GM18951 (cell line): ENCODE measurements around the gene ZNF438.
"Not testable (repeated sequence)": the region's sequence is repeated elsewhere in the genome, so short reads cannot be mapped to it uniquely, and the experiment has no call there.

Experiments used
- POLR2A ChIP-seq: IDR thresholded peaks from 4 replicates; pipeline ENCODE4 v1.6.1; 2011; ENCODE audit warnings: mild to moderate bottlenecking; ENCODE audit not compliant: insufficient read length, insufficient read depth; ENCODE audit errors: extremely low read depth
- in situ Hi-C: fragments of 300-500 bp; cut with MboI; formaldehyde crosslinking; loops from one replicate; pipeline ENCODE4 v1.12.0; 2022; ENCODE audit warnings: low sequenced_read_pairs, mixed read lengths, inconsistent platforms; ENCODE audit not compliant: unreplicated experiment

ZNF438 gene

GRCh38 chr10:31035266-31035798 lies 3.7 kb upstream of the ZNF438 start:
- in situ Hi-C loops: no loop called here
- TF ChIP-seq POLR2A: no peak

- TF ChIP-seq POLR2A: no peak
- in situ Hi-C loops: no loop called here
Observed at GRCh38 chr10:31034098-31034909, 2.6 kb upstream of the ZNF438 start.

GRCh38 chr10:31033147-31033546 lies 1.5 kb upstream of the ZNF438 start:
- TF ChIP-seq POLR2A: no peak
- in situ Hi-C loops: no loop called here

- TF ChIP-seq POLR2A: no peak
- in situ Hi-C loops: no loop called here
Observed at GRCh38 chr10:31032258-31033132, 830 bp upstream of the ZNF438 start.

- no peak for TF ChIP-seq POLR2A
- in situ Hi-C loops: no loop called here
Observed at GRCh38 chr10:31031205-31031557, 484 bp downstream of the ZNF438 start.

- in situ Hi-C loops: no loop called here
Observed at GRCh38 chr10:31030800-31031199, 865 bp downstream of the ZNF438 start.

GRCh38 chr10:31030260-31030659 lies 1.4 kb downstream of the ZNF438 start:
- in situ Hi-C loops: no loop called here
- TF ChIP-seq POLR2A: no peak

More at GRCh38 chr10:31030800-31031199, 865 bp downstream of the ZNF438 start:
- no peak for TF ChIP-seq POLR2A

GRCh38 chr10:31028081-31028480 lies 3.6 kb downstream of the ZNF438 start:
- in situ Hi-C loops: no loop called here

GRCh38 chr10:31026279-31026678 lies 5.4 kb downstream of the ZNF438 start:
- in situ Hi-C loops: not testable (repeated sequence)

More at GRCh38 chr10:31028081-31028480, 3.6 kb downstream of the ZNF438 start:
- TF ChIP-seq POLR2A: no peak

- in situ Hi-C loops: no loop called here
- TF ChIP-seq POLR2A: no peak
Observed at GRCh38 chr10:31025142-31025541, 6.5 kb downstream of the ZNF438 start.

- in situ Hi-C loops: no loop called here
- no peak for TF ChIP-seq POLR2A
Observed at GRCh38 chr10:31023558-31023957, 8.1 kb downstream of the ZNF438 start.

- in situ Hi-C loops: no loop called here
- no peak for TF ChIP-seq POLR2A
Observed at GRCh38 chr10:31020209-31020608, 11.5 kb downstream of the ZNF438 start.

GRCh38 chr10:31018962-31019361 lies 12.7 kb downstream of the ZNF438 start:
- TF ChIP-seq POLR2A: no peak
- in situ Hi-C loops: no loop called here
